ENCODE data around the gene PPARD. TPM values are rescaled to one million over a fixed set of nuclear protein-coding genes. Genes with fewer than 3 reads are reported as not detected.

Gene PPARD
- total RNA-seq, 1 donor from 2014 or later: 26.3 TPM

- H3K27me3 Mint-ChIP-seq (ENCODE audit: low read depth): no peaks in the 10 kb centered on the region
- H3K4me3 Mint-ChIP-seq: no peak overlapping the region
- no peak overlapping the region for H3K27ac Mint-ChIP-seq (ENCODE audit: unreplicated experiment)
- no peaks in the 10 kb centered on the region for H3K36me3 Mint-ChIP-seq (ENCODE audit: low read depth)
- H3K9me3 Mint-ChIP-seq: no peaks in the 10 kb centered on the region
- no peak for TF ChIP-seq CTCF (conservative IDR thresholded peaks at IDR 0.05)
- DNase-seq (ENCODE audit: low read depth, low spot score): no peak
- no peaks in the 10 kb centered on the region for H3K4me1 Mint-ChIP-seq
Observed at GRCh38 chr6:35402856-35403191, 60.5 kb downstream of the PPARD start.

DNA sequence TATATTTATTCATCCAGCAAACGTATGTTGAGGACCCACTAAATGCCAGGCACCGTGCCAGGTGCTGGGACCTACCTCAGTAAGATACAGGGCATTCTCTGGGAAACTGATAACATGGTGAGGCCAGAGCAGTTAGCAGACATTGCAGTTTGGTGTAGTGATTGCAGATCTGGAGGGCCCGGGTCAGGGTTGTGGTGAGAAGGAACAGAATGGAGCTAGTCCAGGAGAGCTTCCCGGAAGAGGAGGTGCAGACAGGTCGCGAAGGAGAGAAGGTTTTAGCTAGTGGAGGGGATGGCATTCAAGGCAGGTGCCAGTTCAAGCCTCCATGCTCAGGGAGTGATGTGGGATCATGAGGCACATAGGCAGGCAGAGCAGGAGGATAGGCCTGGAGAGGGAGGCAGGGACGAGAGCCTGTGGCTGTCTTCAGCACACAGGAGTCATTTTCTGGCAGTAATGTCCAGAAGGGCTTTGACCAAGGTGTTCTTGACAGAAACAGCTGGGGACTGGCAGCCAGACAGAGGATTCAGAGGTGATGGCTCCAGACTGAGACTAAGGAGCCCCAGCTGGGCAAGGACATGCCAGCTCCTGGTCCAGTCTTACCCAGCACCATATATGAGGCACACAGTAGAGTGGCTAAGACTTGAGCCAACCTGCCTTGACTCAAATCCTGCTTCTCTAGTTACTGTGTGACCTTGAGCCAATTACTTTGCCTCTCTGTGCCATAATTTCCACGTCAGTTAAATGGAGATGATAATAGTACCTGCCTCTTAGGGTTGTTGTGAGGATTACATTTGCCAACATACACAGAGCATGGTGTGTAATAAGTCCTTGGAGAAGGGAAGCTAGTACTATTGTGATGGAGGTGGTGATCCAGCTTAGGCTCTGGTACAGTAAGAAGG is 61.4 kb downstream of the PPARD start:
- no peaks in the 10 kb centered on the region for H3K9me3 Mint-ChIP-seq
- H3K27ac Mint-ChIP-seq (ENCODE audit: unreplicated experiment): no peak overlapping the region
- no peaks in the 10 kb centered on the region for H3K4me1 Mint-ChIP-seq
- H3K27me3 Mint-ChIP-seq (ENCODE audit: low read depth): no peaks in the 10 kb centered on the region
- H3K4me3 Mint-ChIP-seq: no peak overlapping the region
- no peak for TF ChIP-seq CTCF (conservative IDR thresholded peaks at IDR 0.05)
- DNase-seq (ENCODE audit: low read depth, low spot score): no peak
- H3K36me3 Mint-ChIP-seq (ENCODE audit: low read depth): no peaks in the 10 kb centered on the region

GRCh38 chr6:35406711-35407485 is 64.5 kb downstream of the PPARD start:
- DNase-seq (ENCODE audit: low read depth, low spot score): no peak
- TF ChIP-seq CTCF (conservative IDR thresholded peaks at IDR 0.05): no peak
- Mint-ChIP-seq H3K27me3 (ENCODE audit: low read depth) (no peaks in the 10 kb centered on the region), H3K36me3 (ENCODE audit: low read depth) (peaks cover 3% of the 10 kb centered on the region), H3K9me3 (no peaks in the 10 kb centered on the region), H3K4me1 (no peaks in the 10 kb centered on the region), H3K4me3 (no peak overlapping the region), H3K27ac (ENCODE audit: unreplicated experiment) (no peak overlapping the region)

DNA sequence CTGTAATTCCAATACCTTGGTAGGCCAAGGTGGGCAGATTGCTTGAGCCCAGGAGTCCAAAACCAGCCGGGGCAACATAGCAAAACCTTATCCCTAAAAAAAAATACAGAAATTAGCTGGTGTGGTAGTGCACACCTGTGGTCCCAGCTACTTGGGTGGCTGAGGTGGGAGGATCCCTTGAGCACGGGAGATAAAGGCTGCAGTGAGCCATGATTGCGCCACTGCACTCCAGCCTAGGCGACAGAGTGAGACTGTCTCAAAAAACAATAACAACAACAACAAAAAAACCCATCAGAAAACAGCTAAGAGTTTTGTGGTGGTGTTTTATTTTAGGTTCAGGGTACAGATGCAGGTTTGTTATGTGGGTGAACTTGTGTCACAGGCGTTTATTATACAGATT is 66.9 kb downstream of the PPARD start:
- no peak for TF ChIP-seq CTCF (conservative IDR thresholded peaks at IDR 0.05)
- H3K9me3 Mint-ChIP-seq: no peaks in the 10 kb centered on the region
- peaks cover 5% of the 10 kb centered on the region for H3K36me3 Mint-ChIP-seq (ENCODE audit: low read depth)
- no peaks in the 10 kb centered on the region for H3K27me3 Mint-ChIP-seq (ENCODE audit: low read depth)
- no peak overlapping the region for H3K4me3 Mint-ChIP-seq
- DNase-seq (ENCODE audit: low read depth, low spot score): no peak
- H3K27ac Mint-ChIP-seq (ENCODE audit: unreplicated experiment): no peak overlapping the region
- H3K4me1 Mint-ChIP-seq: no peaks in the 10 kb centered on the region

DNA sequence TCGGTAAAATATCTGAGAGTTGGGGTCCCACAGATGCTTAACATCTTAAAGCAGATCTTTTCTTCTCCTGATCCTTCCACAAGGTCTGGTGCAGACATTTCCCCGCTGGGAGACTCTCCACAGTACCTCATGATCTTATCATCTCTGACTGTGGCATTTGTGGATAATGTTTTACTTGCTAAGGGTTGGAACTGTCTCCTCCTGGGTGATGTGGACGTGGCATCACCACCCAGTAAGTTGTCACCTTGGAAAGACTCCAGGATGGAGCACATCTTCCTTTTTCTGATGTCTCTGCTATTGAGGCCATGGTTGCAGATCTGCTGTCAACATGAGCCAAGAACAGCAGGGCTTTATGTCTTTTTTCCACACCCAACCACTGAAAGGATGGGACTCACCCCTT is 67.8 kb downstream of the PPARD start:
- Mint-ChIP-seq H3K4me1 (no peaks in the 10 kb centered on the region), H3K36me3 (ENCODE audit: low read depth) (peaks cover 5% of the 10 kb centered on the region), H3K27ac (ENCODE audit: unreplicated experiment) (peak overlapping the region; percentile 92), H3K4me3 (no peak overlapping the region), H3K27me3 (ENCODE audit: low read depth) (no peaks in the 10 kb centered on the region), H3K9me3 (no peaks in the 10 kb centered on the region)
- no peak for DNase-seq (ENCODE audit: low read depth, low spot score)
- no peak for TF ChIP-seq CTCF (conservative IDR thresholded peaks at IDR 0.05)
